Measurements from ENCODE around the gene PCNT.

- no peak for TF ChIP-seq RAD21 (IDR thresholded peaks at IDR 0.05; ENCODE audit: insufficient read depth, low read depth, low read length)
- no peak for TF ChIP-seq ATF7 (IDR thresholded peaks at IDR 0.05; ENCODE audit: low read depth)
- no peak for TF ChIP-seq ZNF217 (IDR thresholded peaks at IDR 0.05)
Measured at GRCh38 chr21:46317710-46318463, 6.1 kb upstream of the PCNT start.
